ENCODE measurements around the gene TNRC18.

DNA sequence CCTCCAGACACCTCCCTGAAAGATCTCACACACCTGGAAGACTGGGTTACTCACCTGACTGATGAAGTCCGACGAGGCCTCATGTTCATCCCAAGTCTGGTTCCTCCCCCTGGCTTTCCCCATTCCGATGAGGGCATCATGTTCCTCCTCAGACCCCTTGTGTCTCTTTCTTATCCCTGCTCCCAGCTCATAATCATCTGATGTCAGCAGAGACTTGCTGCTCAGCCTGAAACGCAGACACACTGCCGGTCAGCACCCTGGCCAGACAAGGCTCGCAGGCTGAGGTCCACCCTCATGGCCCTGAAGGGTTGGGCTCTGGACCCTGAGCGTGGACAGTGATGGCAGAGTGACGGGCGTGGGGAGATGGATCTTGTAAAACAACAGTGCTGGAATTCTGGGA, 64.3 kb downstream of the TNRC18 start:
- TF ChIP-seq POLR2A (IDR thresholded peaks at IDR 0.05) = no peak
- no peak for TF ChIP-seq CTCF (IDR thresholded peaks at IDR 0.05)

Measured in esophagus squamous epithelium (tissue), 4 donors.